ENCODE measurements around the gene LSAMP.

Gene LSAMP

DNA sequence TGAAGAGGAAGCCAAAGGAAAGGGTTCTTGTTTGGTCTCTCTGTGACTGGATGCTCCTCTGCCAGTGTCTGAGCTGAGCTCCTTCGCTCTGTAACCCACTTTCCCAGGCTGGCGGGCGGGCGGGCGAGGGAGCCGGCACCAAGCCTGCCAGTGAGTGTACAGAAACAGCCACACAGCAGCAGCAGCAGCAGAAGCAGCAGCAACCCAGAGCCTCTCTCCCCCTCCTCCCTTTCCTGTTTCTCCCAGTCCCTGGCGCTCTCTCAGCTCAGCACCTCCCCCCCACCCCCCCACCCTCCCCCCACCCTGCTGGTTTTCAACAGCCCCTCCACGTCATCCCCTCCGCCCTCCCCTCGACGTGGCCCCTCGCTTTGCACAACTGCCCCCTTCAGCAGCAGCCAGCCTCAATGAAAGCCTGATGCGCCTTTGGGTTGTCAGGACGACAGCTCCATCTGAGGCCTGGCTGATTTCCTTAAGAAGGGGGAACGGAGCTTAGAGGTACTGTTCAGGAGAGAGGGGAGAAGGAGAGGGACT is at the start of gene LSAMP:
LSAMP (minus strand) TSS at position 177 of the 531 bp plus-strand sequence.
- H3K4me3 Mint-ChIP-seq = no peak within 1 kb of the TSS
- H3K27ac Mint-ChIP-seq = no peak within 1 kb of the TSS
- H3K27me3 Mint-ChIP-seq = peaks cover 21% of the 10 kb centered on the region
- H3K9me3 Mint-ChIP-seq = peaks cover 4% of the 10 kb centered on the region
- no peaks in the 10 kb centered on the region for H3K36me3 Mint-ChIP-seq (ENCODE audit: low read depth)
- DNase-seq = no peak
- H3K4me1 Mint-ChIP-seq (ENCODE audit: low read depth) = no peaks in the 10 kb centered on the region

DNA sequence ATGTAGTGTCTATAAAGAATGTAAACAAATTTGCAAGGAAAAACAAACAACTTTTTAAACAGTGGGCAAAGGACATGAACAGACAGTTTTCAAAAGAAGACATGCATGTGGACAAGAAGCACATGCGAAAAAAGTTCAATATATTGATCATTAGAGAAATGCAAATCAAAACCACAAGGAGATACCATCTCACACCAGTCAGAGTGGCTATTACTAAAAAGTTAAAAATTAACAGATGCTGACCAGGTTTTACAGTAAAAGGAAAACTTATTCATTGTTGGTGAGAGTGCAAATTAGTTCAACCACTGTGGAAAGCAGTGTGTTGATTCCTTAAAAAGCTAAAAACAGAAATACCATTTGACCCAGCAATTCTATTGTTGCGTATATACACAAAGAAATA is 47.1 kb upstream of the LSAMP start:
- H3K36me3 Mint-ChIP-seq (ENCODE audit: low read depth) = no peaks in the 10 kb centered on the region
- no peak for DNase-seq
- no peaks in the 10 kb centered on the region for H3K4me1 Mint-ChIP-seq (ENCODE audit: low read depth)
- no peak overlapping the region for H3K4me3 Mint-ChIP-seq
- peaks cover 19% of the 10 kb centered on the region for H3K9me3 Mint-ChIP-seq
- no peaks in the 10 kb centered on the region for H3K27me3 Mint-ChIP-seq
- H3K27ac Mint-ChIP-seq = no peak overlapping the region

DNA sequence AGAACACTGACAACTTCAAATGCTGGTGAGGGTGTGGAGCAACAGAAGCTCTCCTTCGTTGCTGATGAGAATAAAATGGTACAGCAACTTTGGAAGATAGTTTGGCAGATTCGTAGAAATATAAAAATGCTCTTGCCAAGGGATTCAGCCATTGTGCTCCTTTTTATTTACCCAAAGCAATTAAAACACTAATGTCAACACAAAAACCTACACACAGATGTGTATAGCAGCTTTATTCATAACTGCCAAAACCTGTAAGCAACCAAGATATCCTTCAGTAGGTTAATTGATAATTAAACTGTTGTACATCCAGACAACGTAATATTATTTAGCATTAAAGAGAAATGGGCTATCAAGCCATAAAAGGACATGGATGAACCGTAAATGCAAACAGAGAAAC is 37.8 kb upstream of the LSAMP start:
- Mint-ChIP-seq H3K27ac (no peak overlapping the region), H3K9me3 (peaks cover 27% of the 10 kb centered on the region), H3K27me3 (no peaks in the 10 kb centered on the region), H3K4me3 (no peak overlapping the region), H3K36me3 (ENCODE audit: low read depth) (no peaks in the 10 kb centered on the region), H3K4me1 (ENCODE audit: low read depth) (no peaks in the 10 kb centered on the region)
- DNase-seq = no peak

GRCh38 chr3:116476691-116477090 is 31.4 kb upstream of the LSAMP start:
- no peaks in the 10 kb centered on the region for H3K27me3 Mint-ChIP-seq
- no peak overlapping the region for H3K27ac Mint-ChIP-seq
- H3K36me3 Mint-ChIP-seq (ENCODE audit: low read depth) = no peaks in the 10 kb centered on the region
- no peak for DNase-seq
- no peaks in the 10 kb centered on the region for H3K4me1 Mint-ChIP-seq (ENCODE audit: low read depth)
- H3K9me3 Mint-ChIP-seq = peaks cover 20% of the 10 kb centered on the region
- H3K4me3 Mint-ChIP-seq = no peak overlapping the region

GRCh38 chr3:116474801-116475200 is 29.5 kb upstream of the LSAMP start:
- Mint-ChIP-seq H3K4me3 (no peak overlapping the region), H3K9me3 (peaks cover 18% of the 10 kb centered on the region), H3K27me3 (no peaks in the 10 kb centered on the region), H3K27ac (no peak overlapping the region), H3K36me3 (ENCODE audit: low read depth) (no peaks in the 10 kb centered on the region), H3K4me1 (ENCODE audit: low read depth) (no peaks in the 10 kb centered on the region)
- DNase-seq = no peak

GRCh38 chr3:116474032-116474780 is 28.9 kb upstream of the LSAMP start:
- no peak for DNase-seq
- H3K4me3 Mint-ChIP-seq = no peak overlapping the region

GRCh38 chr3:116473602-116474001 is 28.3 kb upstream of the LSAMP start:
- Mint-ChIP-seq H3K27ac (no peak overlapping the region), H3K4me3 (no peak overlapping the region), H3K9me3 (peaks cover 10% of the 10 kb centered on the region), H3K36me3 (ENCODE audit: low read depth) (no peaks in the 10 kb centered on the region), H3K4me1 (ENCODE audit: low read depth) (no peaks in the 10 kb centered on the region), H3K27me3 (no peaks in the 10 kb centered on the region)
- DNase-seq = no peak

More at GRCh38 chr3:116474032-116474780, 28.9 kb upstream of the LSAMP start:
- no peaks in the 10 kb centered on the region for H3K27me3 Mint-ChIP-seq
- peaks cover 13% of the 10 kb centered on the region for H3K9me3 Mint-ChIP-seq
- H3K4me1 Mint-ChIP-seq (ENCODE audit: low read depth) = no peaks in the 10 kb centered on the region
- no peak overlapping the region for H3K27ac Mint-ChIP-seq
- no peaks in the 10 kb centered on the region for H3K36me3 Mint-ChIP-seq (ENCODE audit: low read depth)

DNA sequence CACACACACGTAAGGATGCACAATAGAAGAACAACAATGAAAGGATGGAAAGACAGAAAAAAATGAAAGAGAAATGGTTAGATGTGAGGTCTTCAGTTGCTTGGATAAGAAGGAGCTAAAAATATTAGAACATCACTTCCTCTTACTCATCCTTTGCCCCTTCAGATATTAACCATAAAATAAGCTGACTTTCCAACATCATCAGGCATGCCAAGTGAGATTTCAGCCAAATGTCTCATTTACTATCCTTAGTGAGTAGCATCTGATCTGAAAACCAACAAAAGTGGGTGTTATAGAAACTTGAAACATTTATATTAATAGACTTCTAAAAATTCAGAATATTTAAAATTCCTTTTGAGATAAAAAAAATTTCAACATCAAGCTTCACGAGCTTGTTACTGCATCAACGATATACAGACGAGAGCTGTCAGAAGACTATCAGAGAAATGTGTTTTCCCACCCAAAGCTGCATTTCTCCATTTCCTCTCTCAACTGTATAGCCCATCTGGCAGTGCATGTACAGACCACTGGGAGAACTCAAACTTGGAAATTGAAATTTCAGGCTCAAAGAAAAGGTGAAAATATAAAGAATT is 25.4 kb upstream of the LSAMP start:
- no peaks in the 10 kb centered on the region for H3K9me3 Mint-ChIP-seq

GRCh38 chr3:116469546-116469945 is 24.3 kb upstream of the LSAMP start:
- H3K4me3 Mint-ChIP-seq = no peak overlapping the region
- H3K27me3 Mint-ChIP-seq = no peaks in the 10 kb centered on the region
- no peak for DNase-seq
- no peaks in the 10 kb centered on the region for H3K36me3 Mint-ChIP-seq (ENCODE audit: low read depth)
- no peaks in the 10 kb centered on the region for H3K9me3 Mint-ChIP-seq
- H3K4me1 Mint-ChIP-seq (ENCODE audit: low read depth) = no peaks in the 10 kb centered on the region
- no peak overlapping the region for H3K27ac Mint-ChIP-seq

More for the DNA sequence above, 25.4 kb upstream of the LSAMP start:
- Mint-ChIP-seq H3K27me3 (no peaks in the 10 kb centered on the region), H3K4me3 (no peak overlapping the region), H3K27ac (no peak overlapping the region), H3K36me3 (ENCODE audit: low read depth) (no peaks in the 10 kb centered on the region), H3K4me1 (ENCODE audit: low read depth) (no peaks in the 10 kb centered on the region)
- no peak for DNase-seq

DNA sequence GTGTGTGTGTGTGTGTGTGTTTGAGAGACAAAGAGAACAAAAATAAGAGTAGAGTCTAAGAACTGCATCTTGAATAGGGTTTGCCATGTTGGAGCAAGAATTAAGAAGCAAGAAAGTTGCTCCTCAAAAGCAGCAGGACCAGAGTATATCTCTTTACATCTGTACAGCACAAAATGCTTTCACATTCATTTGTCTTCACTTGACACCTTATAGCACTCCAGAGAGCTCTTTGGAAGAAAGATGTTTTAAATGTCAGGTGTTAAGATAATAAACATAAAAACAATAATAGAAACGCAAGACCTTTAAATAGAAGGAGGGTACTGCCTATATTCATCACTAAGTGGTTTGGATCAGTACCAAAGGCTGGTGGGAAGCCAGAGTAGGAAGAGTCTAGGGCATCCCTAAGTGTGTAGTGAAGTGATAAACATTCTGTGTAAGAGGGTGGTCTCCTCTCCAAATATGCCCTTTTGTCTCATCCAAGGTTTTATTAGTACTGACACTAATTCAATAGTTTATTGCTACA is 19.1 kb upstream of the LSAMP start:
- H3K9me3 Mint-ChIP-seq = peaks cover 3% of the 10 kb centered on the region
- no peak for DNase-seq
- H3K27me3 Mint-ChIP-seq = no peaks in the 10 kb centered on the region
- no peaks in the 10 kb centered on the region for H3K36me3 Mint-ChIP-seq (ENCODE audit: low read depth)
- H3K4me1 Mint-ChIP-seq (ENCODE audit: low read depth) = no peaks in the 10 kb centered on the region
- H3K4me3 Mint-ChIP-seq = no peak overlapping the region
- H3K27ac Mint-ChIP-seq = no peak overlapping the region

DNA sequence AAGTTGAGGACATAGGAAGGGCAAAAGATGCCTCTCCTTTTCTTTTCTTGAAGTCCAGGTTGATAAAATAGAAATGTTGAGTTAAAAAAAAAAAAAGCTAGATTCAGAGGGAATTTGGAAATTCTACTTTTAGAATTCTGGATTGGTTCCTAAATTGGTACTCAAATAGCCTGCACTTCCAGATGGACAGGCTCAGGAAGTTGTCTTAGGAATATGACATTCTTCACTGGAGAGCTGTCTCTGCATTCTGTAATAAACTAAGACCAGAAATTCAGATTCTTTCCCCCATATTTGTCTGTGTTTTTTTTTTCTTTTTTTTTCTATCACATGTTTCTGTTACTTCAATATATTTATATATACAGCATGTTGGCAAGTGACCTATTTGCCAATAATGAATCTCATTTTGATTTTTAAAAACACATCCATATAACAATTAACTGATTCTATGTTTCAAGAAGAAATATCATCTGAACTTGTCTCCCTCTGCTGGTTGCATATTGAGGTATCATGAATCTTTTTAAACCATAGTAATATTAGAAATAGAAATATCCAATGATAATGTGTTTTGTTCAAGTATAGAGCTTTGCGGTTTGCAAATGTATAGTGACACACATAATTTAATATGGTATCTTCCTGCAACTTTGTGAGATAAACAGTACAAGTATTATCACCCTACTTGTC is 8.5 kb upstream of the LSAMP start:
- no peak overlapping the region for H3K27ac Mint-ChIP-seq
- H3K9me3 Mint-ChIP-seq = peaks cover 3% of the 10 kb centered on the region
- no peaks in the 10 kb centered on the region for H3K4me1 Mint-ChIP-seq (ENCODE audit: low read depth)
- no peak overlapping the region for H3K4me3 Mint-ChIP-seq
- no peak for DNase-seq
- no peaks in the 10 kb centered on the region for H3K36me3 Mint-ChIP-seq (ENCODE audit: low read depth)
- no peaks in the 10 kb centered on the region for H3K27me3 Mint-ChIP-seq

DNA sequence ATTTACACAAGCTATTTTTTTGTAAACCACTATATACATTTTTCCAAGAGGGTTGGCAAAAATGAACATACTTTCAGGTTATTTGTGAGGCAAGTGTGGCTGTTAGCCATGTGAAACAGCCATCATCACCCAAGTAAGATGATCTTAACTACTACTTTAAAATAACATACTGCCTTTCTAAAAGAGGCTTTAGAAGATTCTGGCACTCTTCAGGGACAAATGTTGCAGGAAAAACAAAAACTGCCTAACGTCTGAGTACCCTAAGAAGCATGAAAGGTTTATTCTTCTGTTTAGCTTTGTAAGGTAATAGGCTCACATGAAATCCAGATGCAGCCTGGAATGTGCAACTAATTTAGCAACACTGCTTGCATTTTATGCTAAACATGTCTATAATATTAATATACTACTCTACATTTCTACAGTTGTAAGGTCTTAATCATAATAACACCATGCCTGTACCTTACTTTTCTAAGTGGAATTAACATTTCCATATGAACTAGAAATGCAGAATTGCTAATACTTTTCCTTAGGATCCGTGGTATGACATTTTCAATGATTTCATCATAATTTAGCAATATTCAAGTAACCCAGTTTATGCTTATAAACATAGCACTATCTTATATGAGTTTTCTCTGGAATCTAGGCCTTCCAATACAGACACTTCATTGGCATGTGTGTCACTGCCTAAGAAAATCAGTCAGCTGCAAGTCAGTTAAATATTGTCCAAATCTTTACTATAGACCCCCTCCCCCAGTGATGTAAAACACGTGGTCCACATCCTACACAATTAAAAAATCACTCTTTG is 4.5 kb upstream of the LSAMP start:
- H3K4me3 Mint-ChIP-seq = no peak overlapping the region
- peaks cover 11% of the 10 kb centered on the region for H3K27me3 Mint-ChIP-seq
- no peak for DNase-seq
- no peaks in the 10 kb centered on the region for H3K4me1 Mint-ChIP-seq (ENCODE audit: low read depth)
- H3K9me3 Mint-ChIP-seq = peaks cover 7% of the 10 kb centered on the region
- no peak overlapping the region for H3K27ac Mint-ChIP-seq
- H3K36me3 Mint-ChIP-seq (ENCODE audit: low read depth) = no peaks in the 10 kb centered on the region

DNA sequence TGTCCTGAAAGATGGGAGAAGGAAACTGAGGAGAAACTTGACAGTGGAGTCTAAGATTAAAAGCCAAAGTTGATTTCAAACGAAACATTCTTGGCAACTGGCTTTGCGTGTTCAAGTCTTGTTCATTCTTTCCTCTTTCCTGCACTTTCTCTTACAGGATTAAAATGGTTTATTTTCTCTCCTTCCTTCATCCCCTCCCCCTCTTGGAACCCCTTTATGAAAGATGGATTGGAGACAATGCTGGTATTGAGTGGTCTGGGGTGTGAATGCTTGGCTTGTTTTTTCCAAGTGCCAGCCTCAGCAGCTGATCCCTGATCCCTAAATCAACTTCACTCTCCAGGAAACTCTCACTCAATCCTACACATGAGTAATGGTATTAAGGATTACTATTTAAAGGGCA is 703 bp upstream of the LSAMP start:
- no peaks in the 10 kb centered on the region for H3K36me3 Mint-ChIP-seq (ENCODE audit: low read depth)
- no peak overlapping the region for H3K27ac Mint-ChIP-seq
- no peak for DNase-seq
- H3K4me1 Mint-ChIP-seq (ENCODE audit: low read depth) = no peaks in the 10 kb centered on the region
- peaks cover 21% of the 10 kb centered on the region for H3K27me3 Mint-ChIP-seq
- H3K4me3 Mint-ChIP-seq = no peak overlapping the region
- H3K9me3 Mint-ChIP-seq = peaks cover 4% of the 10 kb centered on the region

- H3K4me3 Mint-ChIP-seq = no peak overlapping the region
- no peak overlapping the region for H3K27ac Mint-ChIP-seq
- no peaks in the 10 kb centered on the region for H3K4me1 Mint-ChIP-seq (ENCODE audit: low read depth)
- H3K36me3 Mint-ChIP-seq (ENCODE audit: low read depth) = no peaks in the 10 kb centered on the region
- peaks cover 21% of the 10 kb centered on the region for H3K27me3 Mint-ChIP-seq
- peaks cover 4% of the 10 kb centered on the region for H3K9me3 Mint-ChIP-seq
- no peak for DNase-seq
These were observed 422 bp downstream of the LSAMP start for GRCh38 chr3:116444819-116445310.

Data from activated T-cell treated with anti-CD3 and anti-CD28 coated beads, Interleukin-2, amount 50 U/mL, for 24 hours (primary cell).